GM21526 (cell line): ENCODE data around the gene ASPG.

Experiments
- ATAC-seq: cut with Tn5 transposase; IDR thresholded peaks from one replicate; pipeline ENCODE4 v1.9.1; 2021; ENCODE audit warnings: moderate library complexity; ENCODE audit not compliant: unreplicated experiment, low FRiP score

The ASPG gene

GRCh38 chr14:104104076-104104901 is 18.8 kb downstream of the ASPG start:
- ATAC-seq: no peak

GRCh38 chr14:104105071-104105821 is 19.7 kb downstream of the ASPG start:
- no peak for ATAC-seq

GRCh38 chr14:104105822-104106470 is 20.4 kb downstream of the ASPG start:
- ATAC-seq: no peak

- ATAC-seq: no peak
These were observed 21.0 kb downstream of the ASPG start for GRCh38 chr14:104106471-104106991.

- ATAC-seq: no peak
These were observed 21.6 kb downstream of the ASPG start for GRCh38 chr14:104107101-104107581.

- ATAC-seq: no peak
These were observed 22.4 kb downstream of the ASPG start for GRCh38 chr14:104107611-104108569.

GRCh38 chr14:104108570-104109541 is 23.4 kb downstream of the ASPG start:
- no peak for ATAC-seq

- ATAC-seq: no peak
These were observed 24.3 kb downstream of the ASPG start for GRCh38 chr14:104109731-104110361.

GRCh38 chr14:104110491-104111209 is 25.1 kb downstream of the ASPG start:
- no peak for ATAC-seq

GRCh38 chr14:104111301-104112112 is 26.0 kb downstream of the ASPG start:
- no peak for ATAC-seq

- ATAC-seq: no peak
These were observed 26.6 kb downstream of the ASPG start for GRCh38 chr14:104112113-104112505.

GRCh38 chr14:104112609-104113571 is 27.4 kb downstream of the ASPG start:
- no peak for ATAC-seq

GRCh38 chr14:104113631-104114420 is 28.3 kb downstream of the ASPG start:
- no peak for ATAC-seq

- ATAC-seq: no peak
These were observed 29.1 kb downstream of the ASPG start for GRCh38 chr14:104114421-104115130.
